ENCODE results near the gene GUK1.

DNA sequence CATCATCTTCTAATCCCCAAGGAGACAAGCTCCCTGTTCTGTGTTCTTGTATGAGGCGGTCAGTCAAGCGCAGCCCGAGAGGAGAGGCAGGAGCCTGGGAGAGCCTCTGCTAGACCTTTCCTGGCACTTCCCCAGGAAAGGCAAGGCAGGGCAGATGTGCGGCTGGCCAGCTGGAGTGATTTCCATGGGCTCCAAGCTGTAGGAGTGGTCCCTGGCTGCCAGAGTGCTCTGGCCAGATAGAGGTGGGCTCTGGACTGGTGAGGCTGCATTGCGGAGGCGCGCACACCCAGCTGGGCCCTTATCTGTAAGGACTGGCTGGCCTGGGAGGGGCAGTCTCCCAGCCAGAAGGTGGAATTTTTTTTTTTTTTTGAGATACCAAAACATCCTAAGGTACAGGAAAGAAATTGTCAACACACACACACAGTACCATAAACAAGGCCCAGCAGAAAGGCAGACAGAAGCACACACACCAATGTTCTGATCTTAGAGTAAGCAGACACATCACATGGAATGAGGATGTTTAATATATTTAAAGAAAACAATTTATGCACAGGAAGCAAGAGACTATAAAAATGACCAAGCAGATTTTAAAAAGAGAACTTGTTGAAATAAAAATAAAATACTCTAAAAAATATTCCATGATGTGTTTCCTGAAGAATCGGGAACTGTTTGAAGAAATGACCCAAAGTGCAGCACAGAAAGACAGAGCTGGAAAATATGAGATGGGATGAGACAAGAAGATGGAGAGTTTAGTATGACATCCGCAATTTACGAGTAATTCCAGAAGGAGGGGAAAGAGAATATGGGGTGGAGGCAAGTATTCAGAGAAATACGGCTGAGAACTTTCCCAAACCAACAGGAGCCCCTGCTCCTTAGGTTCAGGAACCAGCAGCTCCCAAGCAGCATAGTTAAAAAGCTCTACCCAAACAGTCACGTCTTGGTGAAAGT lies 38.9 kb downstream of the GUK1 start:
- no peak for TF ChIP-seq EP300 (conservative IDR thresholded peaks at IDR 0.05; ENCODE audit: poor library complexity, severe bottlenecking)
- TF ChIP-seq EZH2 (IDR thresholded peaks at IDR 0.05; ENCODE audit: borderline replicate concordance, insufficient read depth, low read length, poor library complexity, severe bottlenecking) = no peak
- TF ChIP-seq, protein P1, sequence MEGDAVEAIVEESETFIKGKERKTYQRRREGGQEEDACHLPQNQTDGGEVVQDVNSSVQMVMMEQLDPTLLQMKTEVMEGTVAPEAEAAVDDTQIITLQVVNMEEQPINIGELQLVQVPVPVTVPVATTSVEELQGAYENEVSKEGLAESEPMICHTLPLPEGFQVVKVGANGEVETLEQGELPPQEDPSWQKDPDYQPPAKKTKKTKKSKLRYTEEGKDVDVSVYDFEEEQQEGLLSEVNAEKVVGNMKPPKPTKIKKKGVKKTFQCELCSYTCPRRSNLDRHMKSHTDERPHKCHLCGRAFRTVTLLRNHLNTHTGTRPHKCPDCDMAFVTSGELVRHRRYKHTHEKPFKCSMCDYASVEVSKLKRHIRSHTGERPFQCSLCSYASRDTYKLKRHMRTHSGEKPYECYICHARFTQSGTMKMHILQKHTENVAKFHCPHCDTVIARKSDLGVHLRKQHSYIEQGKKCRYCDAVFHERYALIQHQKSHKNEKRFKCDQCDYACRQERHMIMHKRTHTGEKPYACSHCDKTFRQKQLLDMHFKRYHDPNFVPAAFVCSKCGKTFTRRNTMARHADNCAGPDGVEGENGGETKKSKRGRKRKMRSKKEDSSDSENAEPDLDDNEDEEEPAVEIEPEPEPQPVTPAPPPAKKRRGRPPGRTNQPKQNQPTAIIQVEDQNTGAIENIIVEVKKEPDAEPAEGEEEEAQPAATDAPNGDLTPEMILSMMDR (IDR thresholded peaks at IDR 0.05; ENCODE audit: poor library complexity, severe bottlenecking) = no peak
- TF ChIP-seq POLR2AphosphoS5 (IDR thresholded peaks at IDR 0.05) = no peak
- no peak for TF ChIP-seq RAD21 (conservative IDR thresholded peaks at IDR 0.05)
- TF ChIP-seq MXI1 (conservative IDR thresholded peaks at IDR 0.05; ENCODE audit: poor library complexity, severe bottlenecking) = no peak
